GM19438 (cell line): ENCODE data around the gene FTHL17.

Experiments
- ATAC-seq: cut with Tn5 transposase; IDR thresholded peaks from one replicate; pipeline ENCODE4 v1.9.1; 2021; ENCODE audit warnings: low read depth; ENCODE audit not compliant: unreplicated experiment

The FTHL17 gene

DNA sequence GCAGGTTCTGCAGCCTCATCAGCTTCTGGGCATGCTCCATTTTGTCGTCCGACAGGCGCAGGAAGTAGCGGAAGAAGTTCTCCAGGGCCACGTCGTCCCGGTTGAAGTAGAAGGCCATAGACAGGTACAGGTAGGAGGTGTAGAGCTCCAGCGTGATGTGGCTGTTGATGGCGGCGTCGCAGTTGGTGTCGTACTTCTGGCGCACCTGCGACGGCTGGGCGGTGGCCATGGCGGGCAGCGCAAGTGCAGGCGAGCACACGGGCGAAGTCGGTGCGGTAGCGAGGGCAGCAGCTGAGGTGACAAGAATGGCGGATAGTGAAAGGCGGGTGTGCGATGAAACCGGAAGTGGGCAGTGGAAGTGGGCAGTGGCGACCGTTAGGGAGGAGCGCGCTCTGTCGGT lies at the start of gene FTHL17:
Gene FTHL17, minus strand, starts transcription at position 317 of the 400 bp plus-strand sequence. Its CDS starts 88 bp downstream, at position 229.
- ATAC-seq, result no peak

- no peak for ATAC-seq
Observed at GRCh38 chrX:31117266-31117665, 45.4 kb upstream of the FTHL17 start.

- no peak for ATAC-seq
Observed at GRCh38 chrX:31115398-31115797, 43.6 kb upstream of the FTHL17 start.

- ATAC-seq, result no peak
Observed at GRCh38 chrX:31114858-31115257, 43.0 kb upstream of the FTHL17 start.

GRCh38 chrX:31112226-31112999 lies 40.6 kb upstream of the FTHL17 start:
- no peak for ATAC-seq

DNA sequence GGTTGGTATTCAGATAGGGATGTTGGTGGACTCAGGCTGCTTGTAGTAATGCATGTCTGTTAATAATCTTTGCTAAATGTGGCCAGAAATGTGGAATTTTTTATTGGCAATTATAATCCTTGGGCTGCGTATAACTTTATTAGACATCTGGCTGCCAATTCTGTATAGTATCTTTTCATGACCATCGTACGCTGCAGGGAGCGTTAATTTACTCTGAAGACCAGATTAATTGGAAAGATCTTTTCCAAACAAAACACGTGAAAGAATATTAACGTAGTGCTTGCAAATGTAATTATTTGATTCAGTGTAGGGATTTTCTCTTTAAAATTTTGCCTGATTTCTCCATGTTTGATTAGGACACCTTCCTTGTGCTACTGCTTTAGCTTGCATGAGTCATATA lies 38.8 kb upstream of the FTHL17 start:
- ATAC-seq, result no peak

GRCh38 chrX:31099536-31100090 lies 27.8 kb upstream of the FTHL17 start:
- ATAC-seq, result peak; percentile 49

- ATAC-seq, result no peak
Observed at GRCh38 chrX:31098079-31098478, 26.2 kb upstream of the FTHL17 start.

DNA sequence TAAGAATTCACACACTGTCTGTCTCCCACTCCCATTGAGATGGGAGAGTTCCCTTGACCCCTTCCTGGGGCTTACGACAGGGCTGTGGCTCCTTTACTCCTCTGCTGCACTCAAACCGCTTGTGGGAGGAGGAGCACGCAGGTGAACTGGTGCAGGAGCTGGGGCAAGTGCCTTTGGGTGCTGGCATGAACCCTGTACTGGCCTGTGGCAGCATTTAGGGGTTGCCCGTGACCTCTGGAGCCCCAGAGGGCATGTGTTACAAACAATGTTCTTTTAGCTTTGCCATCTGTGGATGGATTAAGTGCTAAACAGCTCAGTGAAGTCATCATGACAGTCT lies 21.8 kb upstream of the FTHL17 start:
- ATAC-seq, result no peak

DNA sequence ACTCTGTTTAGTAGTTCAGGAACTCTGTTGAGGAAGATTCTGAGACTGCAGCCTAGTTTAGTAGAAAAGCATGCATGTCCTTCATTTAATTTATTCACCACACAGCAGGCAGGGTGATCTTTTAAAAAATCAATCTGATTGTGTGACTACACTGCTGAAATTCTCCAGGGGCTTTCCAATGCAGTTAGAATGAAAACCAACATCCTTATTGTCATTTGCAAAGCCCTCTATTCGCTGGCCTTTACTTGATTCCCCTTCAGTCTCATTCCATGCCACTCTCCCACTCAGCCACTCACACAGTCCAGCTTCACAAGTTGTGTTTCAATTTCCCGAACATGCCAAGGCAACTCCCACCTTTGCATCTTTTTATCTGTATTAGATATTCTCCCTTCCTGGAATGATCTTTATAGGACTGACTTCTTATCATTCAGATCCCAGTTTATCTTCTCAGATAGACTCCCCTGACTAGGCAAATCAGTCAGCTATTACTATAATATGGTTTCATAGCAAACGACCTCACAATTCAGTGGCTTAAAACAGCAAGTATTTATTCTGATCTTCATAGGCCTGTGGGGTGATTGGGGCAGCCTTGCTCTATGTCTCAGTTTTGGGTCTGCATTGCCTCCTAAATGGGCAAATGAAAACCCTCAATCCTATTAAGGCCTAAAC lies 21.3 kb upstream of the FTHL17 start:
- no peak for ATAC-seq

DNA sequence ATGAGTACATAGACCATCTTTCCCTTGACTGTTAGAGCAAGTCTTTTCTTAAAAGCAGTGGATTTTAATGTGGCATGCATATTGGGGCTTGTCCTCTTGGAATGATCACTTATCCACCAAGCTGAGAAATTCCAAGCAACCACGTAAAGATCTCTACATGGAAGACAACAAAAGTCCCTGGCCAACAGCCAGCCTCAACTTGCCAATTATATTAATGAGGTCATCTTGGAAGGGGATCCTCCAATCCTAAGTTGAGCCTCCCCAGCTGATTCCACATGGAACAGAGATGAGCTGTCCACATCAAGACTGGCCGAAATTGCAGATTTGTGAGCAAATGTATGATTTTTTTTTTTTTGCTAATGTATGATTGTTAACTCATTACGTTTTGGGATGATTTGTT lies 20.6 kb upstream of the FTHL17 start:
- ATAC-seq, result no peak

GRCh38 chrX:31091819-31092218 lies 20.0 kb upstream of the FTHL17 start:
- no peak for ATAC-seq

DNA sequence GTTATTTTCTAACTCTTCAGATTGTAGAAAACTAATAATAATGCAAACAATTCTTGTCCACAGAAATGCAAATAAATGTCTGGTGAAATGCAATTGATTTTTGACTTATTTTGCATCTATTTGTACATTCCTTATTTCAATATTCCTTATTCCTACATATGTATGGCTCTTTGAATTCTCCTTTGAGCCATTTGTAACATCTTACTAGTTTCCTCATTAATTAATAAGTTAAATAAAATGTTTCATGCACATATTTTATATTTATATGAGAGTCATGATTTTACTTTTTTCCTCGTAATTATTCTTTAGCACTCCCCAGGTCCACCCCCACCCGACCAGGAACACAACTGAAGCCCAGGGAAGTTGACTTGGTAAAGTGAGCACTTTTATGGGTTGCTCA lies 2.7 kb upstream of the FTHL17 start:
- ATAC-seq, result no peak

DNA sequence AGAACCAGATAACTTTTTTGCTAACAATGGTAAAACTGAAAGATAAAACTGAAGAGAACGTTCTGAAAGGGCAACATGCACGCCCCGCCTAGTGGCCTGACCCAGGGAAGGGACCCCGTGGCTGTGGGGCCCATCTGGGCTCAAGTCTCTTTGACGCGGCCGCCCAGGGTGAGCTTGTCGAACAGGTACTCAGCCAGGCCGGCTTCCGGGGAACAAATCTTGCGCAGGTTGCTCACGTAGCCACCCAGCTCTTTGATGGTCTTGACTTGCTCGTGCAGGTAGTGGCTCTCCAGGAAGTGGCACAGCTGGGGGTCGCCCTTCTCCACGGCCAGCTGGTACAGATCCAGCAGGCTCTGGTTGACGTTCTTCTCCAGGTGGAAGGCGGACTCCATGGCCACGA lies 579 bp downstream of the FTHL17 start:
- no peak for ATAC-seq

GRCh38 chrX:31070057-31070468 lies 1.8 kb downstream of the FTHL17 start:
- peak; percentile 48 for ATAC-seq

DNA sequence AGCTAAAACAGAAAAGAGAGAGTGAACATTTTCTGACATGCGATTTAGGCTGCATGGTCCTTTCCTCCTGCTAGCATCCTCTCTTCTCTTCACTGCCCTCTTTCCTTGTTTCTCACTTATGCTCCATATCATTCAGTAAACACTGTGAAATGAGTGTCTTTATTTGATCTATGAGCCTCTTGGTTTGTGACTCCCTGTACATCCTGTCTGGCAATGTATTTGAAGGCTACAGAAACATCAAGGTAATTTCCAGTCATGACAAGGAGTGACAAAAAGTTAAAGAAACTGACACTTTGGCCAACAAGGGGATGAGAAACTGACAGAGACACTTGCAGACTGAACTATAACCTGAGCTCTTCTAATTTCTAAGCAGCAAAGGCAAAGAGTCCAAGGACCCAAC lies 8.7 kb downstream of the FTHL17 start:
- ATAC-seq, result no peak

DNA sequence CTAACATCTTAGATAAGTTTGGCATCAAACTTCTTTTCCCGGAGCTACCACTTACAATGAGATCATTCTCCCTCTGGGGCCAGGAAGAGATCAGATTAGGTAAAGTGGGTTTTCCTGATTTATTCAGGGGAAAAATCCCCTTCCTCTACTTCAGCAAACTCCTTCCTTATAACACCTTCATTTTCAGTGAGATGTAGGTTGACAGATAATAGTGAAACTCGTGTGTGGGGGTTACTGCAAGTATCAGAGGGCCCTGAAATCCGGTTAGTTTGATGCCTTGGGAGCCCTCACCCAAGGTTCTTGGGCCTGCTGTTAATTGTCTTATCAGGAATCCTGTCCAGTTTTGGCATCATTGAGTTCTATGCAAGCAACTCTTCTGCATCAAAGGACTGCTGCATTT lies 10.8 kb downstream of the FTHL17 start:
- ATAC-seq, result peak; percentile 53

DNA sequence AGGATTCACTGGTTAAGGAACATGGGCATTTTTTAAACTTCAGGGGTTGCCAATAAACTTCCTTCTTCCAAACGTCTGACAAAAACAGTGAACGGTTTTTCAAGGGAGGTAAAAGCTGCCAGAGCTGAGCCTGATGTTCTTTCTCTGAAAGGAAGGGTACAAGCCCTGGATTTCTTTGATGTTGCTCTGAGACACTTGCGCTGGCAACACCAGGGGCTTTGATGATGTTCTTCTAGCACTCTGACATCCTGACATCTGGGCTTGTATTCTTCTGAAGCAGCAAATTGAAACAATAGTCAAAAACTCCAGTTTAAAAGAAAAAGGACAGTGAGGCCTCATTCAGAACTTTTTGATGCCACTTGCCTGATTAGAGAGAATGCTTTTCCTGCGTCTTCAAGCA lies 11.8 kb downstream of the FTHL17 start:
- no peak for ATAC-seq

- no peak for ATAC-seq
Observed at GRCh38 chrX:31058284-31058683, 13.6 kb downstream of the FTHL17 start.

GRCh38 chrX:31057691-31058090 lies 14.2 kb downstream of the FTHL17 start:
- ATAC-seq, result no peak

- no peak for ATAC-seq
Observed at GRCh38 chrX:31057291-31057690, 14.6 kb downstream of the FTHL17 start.

DNA sequence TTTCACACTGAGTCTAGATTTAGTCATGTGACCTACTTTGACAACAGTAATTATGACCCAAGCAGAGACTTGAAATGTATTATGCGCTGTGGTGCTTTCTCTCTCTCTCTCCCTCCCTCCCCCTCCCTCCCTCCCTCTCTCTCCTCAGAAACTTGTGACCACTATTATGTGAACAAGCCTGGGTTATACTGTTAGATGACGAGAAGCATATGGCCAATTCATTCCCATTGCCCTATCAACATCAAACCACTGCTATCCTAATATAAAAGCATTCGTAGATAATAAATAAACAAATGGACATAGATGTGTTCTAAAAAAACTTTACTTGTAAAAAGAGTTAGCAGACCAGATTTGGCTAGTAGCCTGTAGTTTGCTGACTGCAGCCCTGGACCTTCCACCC lies 18.2 kb downstream of the FTHL17 start:
- ATAC-seq, result no peak
